Activated CD4-positive, alpha-beta T cell treated with anti-CD3 and anti-CD28 coated beads, Interleukin-2, amount 50 U/mL, for 4 hours (primary cell): ENCODE data around the gene KLK3.
"Not testable (repeated sequence)": the region's sequence is repeated elsewhere in the genome, so short reads cannot be mapped to it uniquely, and the experiment has no call there.

Source experiments
- DNase-seq, 2 experiments: peaks; one replicate each; pipeline ENCODE4 v3.0.0-alpha.2; 2020

KLK3 gene

DNA sequence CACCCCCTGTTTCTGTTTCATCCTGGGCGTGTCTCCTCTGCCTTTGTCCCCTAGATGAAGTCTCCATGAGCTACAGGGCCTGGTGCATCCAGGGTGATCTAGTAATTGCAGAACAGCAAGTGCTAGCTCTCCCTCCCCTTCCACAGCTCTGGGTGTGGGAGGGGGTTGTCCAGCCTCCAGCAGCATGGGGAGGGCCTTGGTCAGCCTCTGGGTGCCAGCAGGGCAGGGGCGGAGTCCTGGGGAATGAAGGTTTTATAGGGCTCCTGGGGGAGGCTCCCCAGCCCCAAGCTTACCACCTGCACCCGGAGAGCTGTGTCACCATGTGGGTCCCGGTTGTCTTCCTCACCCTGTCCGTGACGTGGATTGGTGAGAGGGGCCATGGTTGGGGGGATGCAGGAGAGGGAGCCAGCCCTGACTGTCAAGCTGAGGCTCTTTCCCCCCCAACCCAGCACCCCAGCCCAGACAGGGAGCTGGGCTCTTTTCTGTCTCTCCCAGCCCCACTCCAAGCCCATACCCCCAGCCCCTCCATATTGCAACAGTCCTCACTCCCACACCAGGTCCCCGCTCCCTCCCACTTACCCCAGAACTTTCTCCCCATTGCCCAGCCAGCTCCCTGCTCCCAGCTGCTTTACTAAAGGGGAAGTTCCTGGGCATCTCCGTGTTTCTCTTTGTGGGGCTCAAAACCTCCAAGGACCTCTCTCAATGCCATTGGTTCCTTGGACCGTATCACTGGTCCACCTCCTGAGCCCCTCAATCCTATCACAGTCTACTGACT is at the start of gene KLK3:
KLK3 (plus strand) TSS at position 280 of the 775 bp plus-strand sequence; CDS start at position 321, 41 bp downstream.
- no peak for DNase-seq

DNA sequence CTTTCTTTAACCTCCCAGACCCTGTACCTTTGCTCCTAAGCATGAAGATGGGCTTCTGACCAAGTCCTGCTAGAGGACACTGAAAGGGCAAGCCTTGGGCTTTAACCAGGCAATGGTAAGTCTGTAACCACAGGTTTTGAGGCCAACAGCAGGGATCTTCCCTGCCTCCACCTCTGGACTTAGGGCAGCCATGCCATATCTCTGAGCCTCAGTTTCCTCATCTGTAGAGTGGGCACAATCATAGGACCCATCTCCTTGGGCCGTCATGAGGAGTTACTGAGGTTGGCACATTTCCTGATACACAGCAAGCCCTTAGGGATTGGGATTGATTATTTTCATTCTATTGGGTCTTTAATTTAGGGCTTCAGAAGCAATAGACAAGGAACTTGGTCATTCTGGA is 45.9 kb upstream of the KLK3 start:
- DNase-seq: no peak

DNA sequence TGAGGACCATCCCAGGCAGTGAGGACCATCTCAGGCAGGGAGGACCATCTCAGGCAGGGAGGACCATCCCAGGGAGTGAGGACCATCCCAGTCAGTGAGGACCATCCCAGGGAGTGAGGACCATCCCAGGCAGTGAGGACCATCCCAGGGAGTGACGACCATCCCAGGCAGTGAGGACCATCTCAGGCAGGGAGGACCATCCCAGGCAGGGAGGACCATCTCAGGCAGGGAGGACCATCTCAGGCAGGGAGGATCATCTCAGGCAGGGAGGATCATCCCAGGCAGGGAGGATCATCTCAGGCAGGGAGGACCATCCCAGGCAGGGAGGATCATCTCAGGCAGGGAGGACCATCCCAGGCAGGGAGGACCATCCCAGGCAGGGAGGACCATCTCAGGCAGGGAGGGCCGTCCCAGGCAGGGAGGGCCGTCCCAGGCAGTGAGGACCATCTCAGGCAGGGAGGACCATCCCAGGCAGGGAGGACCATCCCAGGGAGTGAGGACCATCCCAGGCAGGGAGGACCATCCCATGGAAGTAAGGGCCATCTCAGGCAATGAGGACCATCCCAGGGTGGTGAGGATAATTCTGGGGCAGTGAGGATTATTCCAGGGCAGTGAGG is 43.0 kb upstream of the KLK3 start:
- not testable (repeated sequence) for DNase-seq

DNA sequence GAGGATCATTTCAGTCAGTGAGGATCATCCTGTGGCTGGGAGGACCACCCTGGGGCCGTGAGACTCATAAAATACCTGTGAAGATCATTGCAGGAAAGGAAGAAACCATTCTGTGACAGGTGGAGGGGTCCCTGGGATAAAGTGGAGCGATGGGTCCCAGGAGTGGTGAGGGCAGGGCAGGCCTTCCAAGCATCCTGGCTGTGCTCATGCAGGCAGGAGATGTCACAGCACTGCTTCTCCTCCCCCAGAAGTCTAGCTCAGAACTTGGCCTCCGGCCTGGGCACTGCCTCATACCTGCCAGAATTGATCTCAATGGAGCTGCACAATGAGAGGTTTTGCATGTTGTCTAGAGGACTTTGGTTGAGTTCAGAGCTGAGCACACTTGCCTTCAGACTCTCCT is 42.2 kb upstream of the KLK3 start:
- DNase-seq: no peak

DNA sequence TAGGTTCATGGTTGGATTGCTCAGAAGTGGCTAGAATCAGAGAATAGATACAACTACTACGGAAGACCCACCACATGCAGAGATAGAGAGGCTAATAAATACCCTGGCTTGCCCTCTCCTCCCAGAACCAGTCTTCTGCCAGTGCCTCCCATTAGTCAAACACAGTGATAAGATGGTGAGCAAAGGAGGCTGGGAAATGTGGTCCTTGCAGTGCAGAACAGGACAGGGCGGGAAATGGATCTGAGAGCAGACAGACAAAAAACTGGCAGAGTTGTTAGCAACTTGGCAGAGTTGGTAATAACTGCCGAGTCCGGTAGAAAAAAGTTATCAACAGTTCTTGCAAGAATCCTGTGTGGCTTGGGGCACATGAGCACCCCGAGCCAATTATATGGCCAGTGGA is 39.8 kb upstream of the KLK3 start:
- DNase-seq: no peak

DNA sequence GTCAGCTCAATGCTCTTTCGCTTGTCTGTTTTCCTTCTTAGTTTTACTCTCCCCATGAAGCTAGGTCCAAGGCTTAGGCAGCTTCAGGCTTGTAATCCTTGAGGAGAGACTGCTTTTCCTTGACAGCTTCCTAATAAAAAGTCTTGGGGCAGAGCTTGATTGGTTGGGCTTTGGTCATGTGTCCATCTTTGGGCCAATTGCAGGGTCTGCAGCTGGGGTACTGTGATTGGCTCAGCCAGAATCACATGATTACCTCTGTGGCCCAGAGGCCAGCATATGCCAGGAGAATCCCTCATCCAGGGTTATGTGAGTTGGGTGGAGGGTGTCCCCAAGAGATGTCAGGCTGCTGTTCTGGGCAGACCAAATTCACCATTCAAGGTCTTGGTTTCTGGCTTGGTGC is 39.3 kb upstream of the KLK3 start:
- no peak for DNase-seq

DNA sequence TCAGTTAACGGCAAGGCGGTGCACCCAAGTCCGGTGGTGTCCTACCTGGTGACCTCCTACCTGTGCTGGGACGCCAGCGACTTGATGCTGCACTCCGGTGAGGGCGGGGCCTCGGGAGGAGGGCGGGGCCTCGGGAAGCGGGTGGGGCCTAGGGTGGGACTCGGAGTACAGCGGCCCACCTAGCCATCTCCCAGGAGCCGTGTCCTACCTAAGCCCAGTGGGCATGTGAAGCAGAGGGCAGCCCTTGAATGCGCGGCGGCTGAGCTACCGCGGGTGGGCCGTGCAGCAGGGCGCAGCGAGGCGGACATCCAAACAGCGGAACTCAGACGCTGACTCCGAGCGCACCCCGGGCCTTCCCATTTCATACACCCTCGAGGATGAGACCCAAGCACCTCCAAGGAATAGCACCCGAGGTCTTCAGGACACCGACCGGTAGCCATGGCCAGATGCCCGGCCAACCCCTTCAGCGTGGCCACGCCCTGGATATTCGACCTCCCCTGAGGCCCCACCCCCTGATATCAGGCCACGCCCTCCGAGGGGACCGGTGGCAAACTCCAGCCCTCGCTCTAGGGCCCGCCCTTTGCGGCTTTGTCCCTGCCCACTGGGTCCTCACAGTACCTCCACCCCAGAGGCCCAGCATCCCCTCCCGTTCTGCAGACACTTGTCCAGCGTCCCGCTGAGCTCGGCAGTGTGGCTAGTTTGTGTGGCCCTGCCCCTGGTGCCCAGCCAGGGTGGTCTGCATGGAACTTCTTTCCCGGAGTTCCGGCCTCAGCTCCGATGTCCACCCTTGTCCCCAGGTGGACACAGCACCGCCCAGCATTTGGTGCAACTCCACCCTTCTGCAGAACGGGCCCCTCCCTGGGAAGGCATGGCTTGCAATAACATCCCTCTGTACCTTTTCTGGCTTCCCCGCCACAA is 36.5 kb upstream of the KLK3 start:
- DNase-seq: no peak

DNA sequence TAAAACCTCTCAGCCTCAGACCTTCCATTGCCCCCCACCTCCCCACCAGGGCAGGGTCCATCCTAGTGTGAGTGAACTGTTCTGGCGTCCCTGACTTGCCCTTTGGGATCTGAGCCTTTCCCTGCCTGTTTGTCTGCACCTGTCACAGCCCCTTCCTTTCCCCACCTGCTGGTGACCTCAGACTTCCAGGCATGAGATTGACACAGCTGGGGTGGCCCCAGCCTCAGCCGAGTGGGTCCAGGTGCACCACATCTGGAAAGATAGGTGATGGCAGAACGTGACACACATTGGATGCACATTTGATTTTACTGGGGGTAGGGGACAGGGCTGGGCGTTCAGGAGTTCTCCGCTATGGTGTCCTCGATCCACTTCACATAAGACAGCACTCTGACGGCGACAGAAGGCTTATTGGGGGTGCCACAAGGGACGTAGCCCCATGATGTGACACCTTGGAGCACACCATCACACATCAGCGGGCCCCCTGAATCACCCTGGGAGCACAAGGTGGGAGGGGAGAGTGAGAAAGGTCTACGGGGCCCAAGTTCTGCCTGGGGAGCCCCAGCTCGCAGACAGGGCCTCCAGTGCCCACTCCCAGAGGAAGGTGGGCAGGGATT is 35.7 kb upstream of the KLK3 start:
- DNase-seq: no peak

DNA sequence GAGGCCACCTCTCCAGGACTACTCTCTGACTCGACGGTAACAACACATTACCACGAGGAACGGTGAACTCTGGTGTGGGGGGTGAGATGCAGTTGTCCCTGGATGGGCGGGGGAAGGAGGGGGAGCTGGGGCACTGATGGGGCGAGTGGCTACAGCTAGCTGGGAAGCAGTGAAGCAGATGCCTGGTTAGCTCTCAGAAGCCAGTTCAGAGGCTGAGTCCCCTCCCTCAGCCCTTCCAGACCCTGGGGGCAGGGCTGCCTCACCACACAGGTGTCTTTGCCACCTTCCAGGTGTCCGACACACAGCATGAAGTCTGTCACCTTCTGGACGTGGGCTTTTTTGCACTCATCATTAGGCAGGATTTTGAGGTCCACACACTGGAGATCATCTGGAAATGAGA is 35.1 kb upstream of the KLK3 start:
- DNase-seq: no peak

DNA sequence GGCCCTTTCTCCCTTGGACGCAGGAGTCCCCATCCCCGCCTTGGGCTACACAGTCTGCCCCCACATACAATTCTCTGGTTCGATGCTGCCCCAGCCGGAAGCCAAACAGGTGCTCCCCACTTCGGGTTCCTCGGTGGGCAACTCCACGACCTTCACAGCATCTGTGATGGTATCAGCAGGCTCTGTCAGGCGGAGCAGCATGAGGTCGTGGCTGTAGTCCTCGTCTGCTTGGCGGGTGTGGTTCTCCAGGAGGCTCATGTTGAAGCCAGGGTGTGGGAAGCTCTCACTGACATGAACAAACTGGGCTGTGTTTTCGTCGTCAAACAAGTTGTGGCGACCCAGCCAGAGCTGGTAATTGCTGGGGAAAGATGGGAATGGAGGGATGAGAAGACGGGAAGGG is 34.6 kb upstream of the KLK3 start:
- DNase-seq: no peak

DNA sequence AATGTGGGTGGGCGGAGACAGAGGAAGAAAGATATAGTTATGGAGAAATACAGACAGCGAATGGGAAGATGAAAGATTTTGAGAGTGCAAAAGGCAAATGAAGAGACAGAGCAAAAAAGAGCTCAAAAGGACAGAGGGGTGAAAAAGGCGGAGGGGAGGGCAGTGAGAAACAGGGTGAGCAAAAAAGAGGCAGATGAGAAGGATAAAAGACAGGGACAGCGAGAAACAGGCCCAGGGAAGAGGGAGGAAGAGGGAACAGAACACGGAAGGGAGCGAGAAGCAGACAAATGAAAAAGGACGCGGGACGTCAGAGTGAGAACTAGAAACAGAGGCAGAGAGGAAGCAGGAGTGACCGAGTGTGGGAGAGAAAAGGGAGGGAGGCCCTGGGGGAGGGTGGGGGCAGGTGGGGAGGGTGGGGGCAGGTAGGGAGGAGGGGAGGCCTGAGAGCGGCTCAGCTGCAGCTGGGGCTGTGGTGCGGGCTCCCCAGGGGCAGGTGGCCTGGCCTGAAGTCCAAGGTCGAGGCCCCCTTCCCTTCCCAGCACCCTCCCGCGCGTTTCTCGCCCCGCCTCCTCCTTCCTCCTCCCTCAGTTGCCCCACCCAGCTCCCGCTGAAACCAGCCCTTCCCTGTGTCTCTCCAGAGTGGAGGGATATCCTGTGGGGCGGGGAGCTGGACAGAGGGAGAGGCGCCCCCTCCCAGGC is 34.0 kb upstream of the KLK3 start:
- no peak for DNase-seq

DNA sequence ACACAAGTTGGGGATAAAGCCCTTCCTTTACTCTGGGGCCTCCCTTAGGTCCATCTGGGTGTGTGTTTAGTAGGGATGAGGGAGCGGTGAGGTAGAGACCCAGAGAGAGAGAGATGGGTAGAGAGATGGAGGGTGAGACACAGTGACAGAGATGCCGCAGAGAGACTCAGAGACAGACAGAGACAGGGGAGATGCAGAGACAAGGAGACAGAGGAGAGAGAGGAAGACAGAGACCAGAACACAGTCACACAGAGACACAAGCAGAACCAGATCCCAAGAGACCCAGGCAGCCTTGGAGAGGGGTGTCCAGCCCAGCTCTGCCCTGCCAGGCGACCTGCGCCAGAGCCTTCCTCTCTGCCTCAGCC is 33.5 kb upstream of the KLK3 start:
- no peak for DNase-seq

DNA sequence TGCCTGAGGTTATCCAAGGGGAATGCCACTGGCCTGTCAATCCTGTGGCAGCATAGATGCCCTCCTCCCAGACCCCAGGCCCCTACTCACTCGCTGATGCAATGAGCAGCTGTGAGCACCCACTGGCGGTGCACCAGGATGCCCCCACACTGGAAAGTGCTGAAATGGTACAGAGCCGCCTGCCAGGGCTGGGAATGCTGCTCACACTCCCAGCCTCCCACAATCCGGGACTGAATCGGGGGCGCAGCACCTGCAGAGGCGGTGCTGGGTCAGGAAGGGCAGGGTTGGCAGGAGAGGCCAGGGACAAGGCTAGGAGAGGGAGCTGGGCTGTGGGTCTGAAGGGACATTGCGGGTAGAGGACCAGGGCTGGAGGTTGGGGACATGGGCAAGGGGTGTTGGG is 33.1 kb upstream of the KLK3 start:
- no peak for DNase-seq

DNA sequence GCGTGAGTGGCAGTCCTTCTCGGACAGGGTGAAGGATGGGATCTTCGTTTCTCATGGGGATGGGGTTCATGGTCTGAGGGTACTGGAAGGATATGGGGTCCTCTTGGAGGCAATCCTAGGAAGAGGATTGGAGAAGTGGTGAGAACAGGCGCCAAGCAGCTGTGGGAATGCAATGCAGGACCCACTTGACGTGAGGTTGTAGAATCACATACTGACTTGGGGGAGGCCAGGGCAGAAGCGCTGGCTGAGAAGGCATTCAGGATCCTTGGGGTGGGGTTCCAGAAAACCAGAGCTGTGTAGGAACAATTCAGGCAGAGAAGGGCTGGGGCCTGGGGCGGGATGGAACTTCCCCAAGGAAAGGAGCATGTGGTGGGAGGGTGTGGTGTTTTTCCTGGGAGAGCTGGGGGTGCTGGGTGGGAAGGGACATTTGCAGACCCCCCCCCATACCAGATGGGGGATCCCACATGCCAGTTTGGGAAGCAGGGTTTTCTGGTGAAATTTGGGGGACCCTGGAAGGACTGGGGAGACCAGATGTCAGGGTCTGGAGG is 32.0 kb upstream of the KLK3 start:
- no peak for DNase-seq

DNA sequence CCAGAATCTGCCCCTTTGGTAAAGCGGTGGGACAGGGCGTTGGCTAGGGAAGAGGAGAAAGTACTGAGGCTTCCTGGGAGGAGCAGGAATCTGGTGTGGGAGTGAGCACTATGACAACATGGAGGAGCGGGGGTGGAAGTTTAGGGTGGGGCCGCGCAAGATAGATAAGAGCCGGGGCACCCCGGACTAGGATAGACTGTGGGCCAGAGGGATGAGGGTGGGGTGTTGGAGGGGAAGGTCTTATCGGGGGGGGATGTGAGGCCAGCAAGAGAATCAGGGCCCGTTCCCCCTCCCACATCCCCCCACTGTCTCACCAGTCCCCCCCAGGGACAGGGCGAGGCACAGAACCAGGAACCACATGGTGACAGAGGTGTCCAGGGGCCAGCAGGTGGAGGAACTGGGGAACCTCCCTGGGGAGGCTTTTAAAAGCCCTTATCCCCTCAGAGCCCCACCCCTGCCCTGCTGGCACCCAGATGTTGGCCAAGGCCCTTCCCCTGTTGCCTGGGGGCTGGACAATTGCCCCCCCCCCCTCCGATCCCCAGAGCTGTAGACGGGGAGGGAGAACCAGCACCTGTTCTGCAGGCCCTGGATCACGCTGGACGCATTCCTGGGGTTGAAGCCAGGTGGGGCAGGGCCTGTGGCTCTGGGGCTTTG is 31.2 kb upstream of the KLK3 start, which contains the start of gene KLK1:
KLK1 (minus strand) TSS at position 399 of the 654 bp plus-strand sequence; CDS start at position 360, 39 bp downstream.
- DNase-seq: no peak

DNA sequence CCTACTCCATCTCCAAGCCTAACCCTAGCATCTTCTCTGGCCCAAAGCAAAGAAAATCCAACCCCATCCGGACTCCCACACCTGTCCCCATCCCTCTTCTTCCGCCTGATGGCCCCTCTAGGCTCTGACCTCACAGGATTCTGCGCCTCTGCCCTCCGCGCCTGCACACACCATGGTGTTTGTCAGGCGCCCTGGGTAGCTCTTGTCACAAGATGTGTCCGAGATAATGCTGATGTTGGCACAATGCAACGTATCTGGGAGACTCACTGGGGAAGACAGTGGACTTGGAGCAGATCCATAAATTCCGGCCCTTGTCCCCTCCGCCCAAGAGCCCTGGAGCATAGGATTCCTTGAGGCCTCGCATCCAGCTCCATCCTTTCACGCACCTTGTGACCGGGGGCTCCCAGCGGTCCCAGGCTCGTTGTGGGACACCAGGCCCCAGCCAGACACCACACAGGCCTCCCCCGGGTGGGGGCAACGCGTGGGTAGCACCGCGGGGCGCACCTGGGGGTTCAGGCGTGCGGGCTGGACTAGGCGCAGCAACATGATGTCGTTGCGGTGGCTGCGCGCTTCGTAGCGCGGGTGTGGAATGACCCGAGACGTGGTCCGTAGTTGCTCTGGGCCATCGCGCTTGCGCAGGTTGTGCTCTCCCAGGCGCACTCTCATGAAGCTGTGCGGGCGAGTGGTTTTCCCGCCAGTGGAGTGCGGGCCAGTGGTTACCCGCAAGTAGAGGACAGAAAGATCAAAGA is 28.0 kb upstream of the KLK3 start:
- no peak for DNase-seq

DNA sequence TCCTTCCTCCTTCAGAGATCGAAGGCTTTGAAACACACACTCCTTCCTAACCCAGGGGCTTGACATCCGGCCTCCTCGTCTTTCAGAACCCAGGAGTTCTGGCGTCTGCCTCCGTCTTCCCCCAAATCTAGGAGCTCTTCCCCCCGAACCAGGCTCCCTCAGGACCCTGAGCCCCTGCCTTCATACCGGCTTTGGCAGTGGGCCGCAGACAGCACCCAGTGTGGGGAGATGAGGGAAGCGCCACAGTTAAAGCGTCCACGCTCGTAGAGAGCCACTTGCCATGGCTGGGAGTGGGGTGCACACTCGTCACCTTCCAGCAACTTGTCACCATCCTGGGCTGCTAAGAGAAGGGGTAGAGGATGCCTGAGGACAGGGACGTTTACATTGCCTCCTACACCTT is 27.2 kb upstream of the KLK3 start:
- DNase-seq: no peak

DNA sequence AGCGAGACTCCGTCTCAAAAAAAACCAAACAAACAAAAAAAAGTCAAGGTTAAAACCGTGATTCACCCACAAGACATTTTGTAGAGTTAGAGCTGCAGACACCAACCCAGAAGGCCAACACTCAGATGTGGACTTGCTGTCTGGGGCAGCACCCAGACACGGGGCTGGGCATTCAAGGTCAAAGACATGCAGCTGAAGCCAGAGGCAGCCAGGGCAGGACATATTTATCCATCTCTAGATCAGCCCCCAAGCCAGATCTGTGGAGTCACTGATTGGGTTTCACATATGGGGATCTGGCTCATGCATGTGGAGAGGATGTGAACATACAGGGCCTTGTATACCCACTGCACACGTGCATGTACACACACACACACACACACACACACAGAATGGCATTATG is 24.9 kb upstream of the KLK3 start:
- no peak for DNase-seq

DNA sequence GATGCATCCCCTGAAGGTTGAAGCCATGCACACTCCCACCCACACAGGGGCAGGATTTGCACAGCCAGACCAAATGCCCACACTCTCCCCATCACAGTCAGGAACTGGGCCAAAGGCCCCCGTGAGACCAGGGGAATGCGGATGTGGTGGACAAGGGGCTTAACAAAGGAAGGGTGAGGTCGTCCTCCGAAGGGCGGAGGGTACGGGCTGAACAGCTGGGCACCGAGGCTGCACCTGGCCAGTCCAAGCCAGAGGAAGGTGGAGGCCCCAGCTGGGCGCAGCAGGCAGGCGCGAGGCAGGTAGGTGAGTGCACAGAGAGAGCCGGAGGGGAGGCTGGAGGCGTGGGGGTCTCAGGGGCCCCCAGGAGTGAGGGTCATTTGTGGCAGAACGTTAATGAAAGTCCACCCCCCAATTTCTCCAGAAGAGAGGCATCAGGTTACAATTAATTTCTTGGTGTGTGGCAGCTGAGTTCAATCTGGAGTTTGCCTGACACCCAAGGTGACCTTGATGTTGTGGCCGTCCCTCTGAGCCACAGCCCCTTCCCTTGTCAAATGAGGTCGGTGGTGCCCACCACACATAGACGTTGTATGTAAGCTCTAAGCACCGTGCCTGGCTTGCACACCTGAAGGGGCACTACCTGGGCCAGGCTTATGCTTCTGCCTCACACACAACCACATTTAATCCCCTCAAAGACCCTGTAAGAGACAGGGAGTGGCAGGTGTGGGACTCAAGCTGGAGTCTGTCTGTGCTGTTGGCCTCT is 24.3 kb upstream of the KLK3 start:
- no peak for DNase-seq

DNA sequence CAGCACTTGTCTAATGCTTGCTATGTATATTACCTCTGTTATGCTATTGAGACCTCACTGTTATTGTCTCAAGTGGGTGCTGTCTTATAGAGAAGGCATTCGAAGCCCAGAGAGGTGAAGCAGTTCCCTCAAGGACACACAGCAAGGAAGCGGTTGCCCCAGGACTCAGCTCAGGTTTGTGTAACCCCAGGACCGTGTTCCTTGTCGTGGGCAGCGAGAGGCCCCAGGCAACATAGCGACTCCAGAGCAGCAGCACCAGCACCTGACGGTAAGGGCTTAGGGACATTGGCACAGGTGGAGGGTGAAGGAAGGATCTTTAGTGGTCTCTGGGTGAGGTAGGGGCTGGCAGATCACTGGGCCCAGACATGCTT is 23.7 kb upstream of the KLK3 start:
- DNase-seq: no peak
